ENCODE measurements around the gene GAPDHS. TPM values are rescaled to one million over a fixed set of nuclear protein-coding genes. Genes with fewer than 3 reads are reported as not detected.

Gene GAPDHS
- total RNA-seq, 1 donor from 2014 or later: not detected

DNA sequence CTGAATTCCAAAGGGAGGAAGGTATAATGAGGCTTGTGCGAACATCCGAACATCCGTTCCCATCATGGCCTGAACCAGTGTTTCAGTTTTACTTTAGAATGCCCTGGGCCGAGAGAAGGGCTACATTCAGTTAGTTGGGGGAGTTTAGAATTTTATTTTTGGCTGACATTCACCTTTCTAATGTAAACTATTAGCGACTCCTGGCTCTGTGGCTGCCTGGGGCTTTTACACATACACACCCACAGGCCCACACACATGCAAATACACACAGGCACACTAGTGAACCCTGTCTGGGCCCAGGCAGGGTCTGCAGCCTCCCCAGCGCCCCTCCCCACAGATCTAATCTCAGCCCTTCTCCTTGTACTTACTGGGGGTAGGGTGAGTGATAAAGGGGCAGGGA, 6.1 kb downstream of the GAPDHS start:
- DNase-seq (ENCODE audit: low read depth): no peak

DNA sequence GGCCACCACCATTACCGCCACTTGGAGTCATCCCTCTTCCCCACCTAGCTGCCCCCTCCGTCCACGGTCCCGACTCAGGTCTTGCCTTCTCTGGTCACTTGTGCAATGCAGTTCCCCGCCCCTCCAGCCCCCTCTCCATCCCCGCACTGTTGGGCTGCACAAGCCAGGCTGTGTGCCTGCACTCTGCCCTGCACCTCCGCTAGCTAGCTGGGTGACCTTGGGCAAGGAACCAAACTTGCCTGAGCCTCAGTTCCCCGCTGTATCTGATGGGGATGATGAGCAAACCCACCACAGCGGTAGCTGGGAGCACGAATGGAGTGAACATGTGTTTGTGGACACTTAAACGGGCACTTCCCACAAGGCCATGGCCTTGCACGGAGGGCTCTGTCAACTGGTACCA, 6.6 kb downstream of the GAPDHS start:
- no peak for DNase-seq (ENCODE audit: low read depth)

- DNase-seq (ENCODE audit: low read depth): no peak
Measured at GRCh38 chr19:35540356-35540927, 7.2 kb downstream of the GAPDHS start.

DNA sequence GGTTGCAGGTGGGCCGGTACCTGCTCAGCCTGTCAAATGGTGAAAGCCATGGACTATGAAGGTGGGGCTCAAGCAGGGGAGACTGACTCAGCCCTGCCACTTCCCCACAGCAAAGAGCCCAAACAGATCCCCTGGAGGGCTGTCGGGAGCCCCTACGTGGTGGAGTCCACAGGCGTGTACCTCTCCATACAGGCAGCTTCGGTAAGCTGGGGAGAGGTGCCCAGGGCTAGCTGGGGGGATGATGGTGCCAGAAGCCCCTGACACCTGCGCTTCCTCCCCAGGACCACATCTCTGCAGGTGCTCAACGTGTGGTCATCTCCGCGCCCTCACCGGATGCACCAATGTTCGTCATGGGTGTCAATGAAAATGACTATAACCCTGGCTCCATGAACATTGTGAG, 9.0 kb downstream of the GAPDHS start:
- DNase-seq (ENCODE audit: low read depth): no peak

- no peak for DNase-seq (ENCODE audit: low read depth)
Measured at GRCh38 chr19:35543280-35544109, 10.2 kb downstream of the GAPDHS start.

GRCh38 chr19:35544110-35544802, 11.0 kb downstream of the GAPDHS start:
- DNase-seq (ENCODE audit: low read depth): no peak

GRCh38 chr19:35545001-35545854, 12.0 kb downstream of the GAPDHS start, which contains the start of gene TMEM147:
Gene TMEM147 (plus strand): TSS chr19:35545626. CDS start chr19:35545740, 114 bp downstream.
- DNase-seq (ENCODE audit: low read depth): peak; percentile 57

- DNase-seq (ENCODE audit: low read depth): no peak
Measured at GRCh38 chr19:35545855-35546381, 12.7 kb downstream of the GAPDHS start.

DNA sequence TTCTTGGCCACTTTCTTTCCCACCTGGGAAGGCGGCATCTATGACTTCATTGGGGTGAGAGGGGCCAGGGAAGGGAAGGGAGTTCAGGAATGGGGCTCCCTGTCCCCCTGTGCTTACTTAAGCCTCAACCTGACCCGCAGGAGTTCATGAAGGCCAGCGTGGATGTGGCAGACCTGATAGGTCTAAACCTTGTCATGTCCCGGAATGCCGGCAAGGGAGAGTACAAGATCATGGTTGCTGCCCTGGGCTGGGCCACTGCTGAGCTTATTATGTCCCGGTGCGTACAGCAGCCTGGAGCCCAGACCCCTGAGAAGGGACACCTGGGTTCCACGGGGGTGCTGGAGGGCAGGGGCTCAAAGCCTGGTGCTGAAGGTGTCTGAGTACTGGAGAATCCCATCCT, 13.3 kb downstream of the GAPDHS start:
- DNase-seq (ENCODE audit: low read depth): no peak

GRCh38 chr19:35549174-35549788, 16.0 kb downstream of the GAPDHS start:
- peak; percentile 40 for DNase-seq (ENCODE audit: low read depth)

GRCh38 chr19:35549879-35550523, 16.7 kb downstream of the GAPDHS start:
- no peak for DNase-seq (ENCODE audit: low read depth)

DNA sequence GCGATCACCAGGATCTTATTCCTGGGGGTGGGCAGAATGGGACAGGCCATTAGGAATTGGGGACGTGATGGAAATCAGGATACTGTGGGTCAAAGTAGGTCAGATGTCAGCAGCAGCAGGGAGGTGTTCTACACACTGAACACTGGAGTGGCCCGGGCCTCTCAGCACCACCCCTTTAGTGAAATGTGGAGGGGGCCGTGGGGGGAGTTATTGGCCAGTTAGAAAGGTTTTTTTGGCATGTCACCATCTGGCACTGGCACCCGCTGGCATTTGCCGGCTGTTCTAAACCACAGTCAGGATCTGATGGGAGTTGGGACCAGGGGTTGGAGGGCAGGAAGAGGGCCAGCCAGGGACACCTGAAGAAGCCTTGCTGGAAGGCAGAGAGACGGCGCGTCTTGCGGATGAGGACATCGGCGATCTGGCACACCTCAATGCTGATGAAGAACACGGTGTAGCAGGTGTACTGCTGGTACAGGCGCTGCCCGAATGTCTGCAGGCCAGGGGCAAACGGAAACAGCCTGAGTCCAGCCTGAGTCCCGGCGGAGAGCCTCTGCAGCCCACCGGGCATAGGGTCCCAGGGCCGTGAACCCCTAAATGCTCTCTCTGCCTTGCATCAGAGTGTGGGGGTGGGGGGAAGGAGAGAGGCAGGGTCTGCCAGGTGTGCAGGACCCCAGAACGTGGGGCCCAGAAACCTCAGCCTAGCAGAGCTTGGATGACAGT, 18.0 kb downstream of the GAPDHS start:
- DNase-seq (ENCODE audit: low read depth): no peak

GRCh38 chr19:35552534-35553384, 19.5 kb downstream of the GAPDHS start:
- DNase-seq (ENCODE audit: low read depth): no peak

DNA sequence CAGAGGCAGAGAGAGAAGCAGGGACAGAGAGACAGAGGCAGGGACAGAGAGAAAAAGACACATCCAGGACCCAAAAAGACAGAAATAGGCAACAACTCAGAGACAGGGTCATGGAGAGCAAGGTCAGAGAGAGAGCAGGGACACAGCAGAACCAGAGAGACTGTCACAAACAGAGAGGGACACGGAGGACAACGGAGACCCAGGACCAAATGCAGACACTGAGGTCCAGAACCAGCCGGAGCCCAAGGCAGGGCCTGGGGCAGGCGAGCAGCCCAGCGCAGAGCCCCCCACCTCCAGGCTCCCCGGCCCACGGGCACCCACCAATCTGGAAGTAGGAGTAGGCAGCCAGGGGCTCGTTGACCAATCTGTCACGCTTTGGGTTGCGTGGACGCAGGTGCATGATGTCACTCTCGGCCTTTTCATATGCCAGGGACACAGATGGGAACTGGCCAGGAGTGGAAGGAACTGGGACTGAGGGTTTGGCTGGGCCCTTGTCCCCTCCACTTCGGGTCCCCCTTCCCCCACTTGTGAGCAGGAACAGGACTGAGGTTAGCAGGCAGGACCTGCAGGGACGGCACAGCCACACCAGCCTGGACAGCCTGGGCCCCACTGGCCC, 20.2 kb downstream of the GAPDHS start:
- DNase-seq (ENCODE audit: low read depth): no peak

DNA sequence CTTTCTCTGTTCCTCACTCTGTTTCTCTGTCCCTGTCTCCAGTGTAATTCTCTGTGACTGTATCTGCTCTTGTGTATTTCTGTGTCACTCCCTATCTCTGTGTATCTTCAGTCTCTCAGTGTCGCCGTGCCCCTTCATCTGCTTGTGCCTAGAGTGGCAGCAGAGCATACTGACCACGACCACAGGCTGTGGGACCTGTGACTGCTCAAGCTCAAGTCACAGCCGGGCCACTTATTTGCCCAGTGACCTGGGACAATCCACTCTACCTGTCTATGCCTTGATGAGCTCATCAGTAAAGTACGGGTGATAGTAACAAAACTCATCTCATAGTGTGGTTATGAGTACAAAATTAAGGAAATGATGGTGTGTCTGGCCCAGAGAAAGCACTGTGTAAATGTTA, 20.8 kb downstream of the GAPDHS start:
- no peak for DNase-seq (ENCODE audit: low read depth)

GRCh38 chr19:35555301-35556005, 22.2 kb downstream of the GAPDHS start:
- DNase-seq (ENCODE audit: low read depth): peak; percentile 27

- no peak for DNase-seq (ENCODE audit: low read depth)
Measured at GRCh38 chr19:35556025-35556590, 22.9 kb downstream of the GAPDHS start.
